Endothelial cell of umbilical vein (primary cell): ENCODE results near the gene CERS2. TPM values are rescaled to one million over a fixed set of nuclear protein-coding genes. Genes with fewer than 3 reads are reported as not detected.

Experiments
- Bru-seq: library from RNA; stranded (reverse); fragments of 400-500 nt; gene quantifications from one replicate; lab custom pipeline; 2021; lab: Mats Ljungman, UMichigan
- BruChase-seq, 2 experiments: library from RNA; stranded (reverse); fragments of 400-500 nt; gene quantifications; one replicate each; lab custom pipeline; 2021; lab: Mats Ljungman, UMichigan
- BruUV-seq: library from RNA; stranded (reverse); fragments of 400-500 nt; replicated peaks from 2 replicates; lab custom pipeline; 2021; lab: Mats Ljungman, UMichigan
- CTCF ChIA-PET: fragments of 300-600, 350-600 bp; sonication (Branson Sonifier 250); formaldehyde crosslinking; loops from one replicate; lab custom pipeline; 2021; ENCODE audit warnings: antibody characterized with exemption, inconsistent platforms; lab: Charles Lee
- POLR2A ChIA-PET: fragments of 300-600, 350-600 bp; sonication (Branson Sonifier 250); formaldehyde crosslinking; loops from one replicate; lab custom pipeline; 2021; ENCODE audit warnings: antibody characterized with exemption, inconsistent platforms; lab: Charles Lee
- DNase-seq: peaks from one replicate; pipeline ENCODE4 v3.0.0-alpha.2; 2011; ENCODE audit warnings: low read depth, low spot score
- FAIRE-seq: peaks from 2 replicates; lab custom pipeline; 2011; peaks lifted over from hg19 to GRCh38; lab: Jason Lieb, UNC
- H2AFZ ChIP-seq: 2 replicates; pipeline ENCODE4 v1.6.0; 2012; ENCODE audit warnings: low read depth, low read length, control low read depth, inconsistent platforms
- H3K27ac ChIP-seq: 2 replicates; pipeline ENCODE4 v1.5.1; 2011; ENCODE audit warnings: low read depth, mild to moderate bottlenecking, control low read depth, low read length, moderate library complexity; ENCODE audit not compliant: insufficient read depth
- H3K27me3 ChIP-seq, 2 experiments: 2 replicates each; pipeline versions ENCODE4 v1.6.0 to v1.6.1; 2011; ENCODE audit warnings: low read length in 2 of 2, mixed read lengths in 1 of 2; ENCODE audit not compliant: control insufficient read depth in 2 of 2, insufficient read depth in 2 of 2
- H3K36me3 ChIP-seq, 2 experiments: 2 replicates in 1 of 2; 3 replicates in 1 of 2; pipeline ENCODE4 v1.5.1; 2011; ENCODE audit warnings: low read length in 2 of 2, mild to moderate bottlenecking in 1 of 2, moderate library complexity in 1 of 2; ENCODE audit not compliant: control insufficient read depth in 2 of 2, insufficient read depth in 2 of 2; ENCODE audit errors: extremely low read depth in 1 of 2
- H3K4me1 ChIP-seq: 3 replicates; pipeline ENCODE4 v1.5.1; 2011; ENCODE audit warnings: mild to moderate bottlenecking, low read length; ENCODE audit not compliant: control insufficient read depth, insufficient read depth; ENCODE audit errors: extremely low read depth
- H3K4me2 ChIP-seq: 2 replicates; pipeline ENCODE4 v1.6.1; 2011; ENCODE audit warnings: low read length, control low read depth, mixed read lengths; ENCODE audit not compliant: insufficient read depth
- H3K4me3 ChIP-seq, 3 experiments: fragments of 200-600 bp in 1 of 3; sonication (generic), shearing (Covaris generic) in 1 of 3; replicated peaks in 1 of 3; 2 replicates each; pipeline ENCODE4 v1.5.1; 2011 to 2016; ENCODE audit warnings: control low read depth in 3 of 3, low read length in 3 of 3, mild to moderate bottlenecking in 2 of 3, inconsistent platforms in 1 of 3, low read depth in 1 of 3, moderate library complexity in 1 of 3; ENCODE audit not compliant: insufficient read depth in 1 of 3
- H3K79me2 ChIP-seq: 2 replicates; pipeline ENCODE4 v1.6.0; 2012; ENCODE audit warnings: low read length, inconsistent platforms; ENCODE audit not compliant: control insufficient read depth, insufficient read depth
- H3K9ac ChIP-seq: replicated peaks from 2 replicates; pipeline ENCODE3; 2011; ENCODE audit warnings: low read length, control low read depth; ENCODE audit not compliant: insufficient read depth; ENCODE audit errors: extremely low read depth
- H3K9me1 ChIP-seq: replicated peaks from 3 replicates; pipeline ENCODE4 v1.6.0; 2011; ENCODE audit warnings: mild to moderate bottlenecking, low read length; ENCODE audit not compliant: control insufficient read depth, insufficient read depth; ENCODE audit errors: extremely low read depth
- H3K9me3 ChIP-seq: replicated peaks from 2 replicates; pipeline ENCODE4 v1.5.1; 2012; ENCODE audit warnings: low read length, inconsistent platforms; ENCODE audit not compliant: control insufficient read depth, insufficient read depth
- H4K20me1 ChIP-seq: replicated peaks from 2 replicates; pipeline ENCODE3; 2011; ENCODE audit warnings: mild to moderate bottlenecking, low read length; ENCODE audit not compliant: control insufficient read depth, insufficient read depth; ENCODE audit errors: extremely low read depth
- EZH2 ChIP-seq: IDR thresholded peaks from 2 replicates; pipeline ENCODE4 v1.6.1; 2012; ENCODE audit warnings: borderline replicate concordance, low read depth, mild to moderate bottlenecking, moderate library complexity, low read length, inconsistent platforms; ENCODE audit not compliant: severe bottlenecking
- FOS ChIP-seq: IDR thresholded peaks from 2 replicates; pipeline ENCODE4 v1.6.1; 2011; ENCODE audit warnings: mild to moderate bottlenecking, low read length, moderate library complexity, borderline replicate concordance; ENCODE audit not compliant: insufficient read depth
- GATA2 ChIP-seq: IDR thresholded peaks from 2 replicates; pipeline ENCODE4 v1.7.0; 2011; ENCODE audit warnings: low read depth, mild to moderate bottlenecking, moderate library complexity, mixed read lengths, low read length; ENCODE audit not compliant: insufficient read length, insufficient read depth
- JUN ChIP-seq: IDR thresholded peaks from 2 replicates; pipeline ENCODE4 v1.6.1; 2011; ENCODE audit warnings: borderline replicate concordance, low read depth; ENCODE audit not compliant: insufficient read length, insufficient read depth
- MAX ChIP-seq: IDR thresholded peaks from 2 replicates; pipeline ENCODE4 v1.6.1; 2011; ENCODE audit not compliant: insufficient read depth, insufficient read length
- MYC ChIP-seq: IDR thresholded peaks from one replicate; pipeline ENCODE4 v1.6.1; 2011; ENCODE audit warnings: mild to moderate bottlenecking, low read depth, low read length
- POLR2AphosphoS5 ChIP-seq: IDR thresholded peaks from 2 replicates; pipeline ENCODE4 v1.6.1; 2012; ENCODE audit warnings: low read depth, mild to moderate bottlenecking, control low read depth, low read length, moderate library complexity; ENCODE audit not compliant: insufficient read depth
- dilution Hi-C: fragments of 300-500 bp; cut with MboI; formaldehyde crosslinking; loops from one replicate; pipeline ENCODE4 v1.15.0; 2019; ENCODE audit warnings: low sequenced_read_pairs; ENCODE audit not compliant: extremely low pct_ligation_motif_present
- intact Hi-C: fragments of 100-400 bp; cut with micrococcal nuclease; formaldehyde crosslinking; loops from one replicate; pipeline ENCODE4 v1.10.0; 2022
- long read RNA-seq: library from polyadenylated mRNA; stranded (forward); transcript quantifications from one replicate; pipeline ENCODE4 v2.0.0, GENCODE V29; 2021
- polyA minus RNA-seq, 3 experiments: library from RNA; depleted of rRNA, polyadenylated mRNA; stranded (reverse); fragments of >200 nt; gene quantifications; 1 replicate in 1 of 3; 2 replicates in 2 of 3; pipeline ENCODE4 v1.2.3, GENCODE V29; 2011
- polyA plus RNA-seq, 4 experiments: library from polyadenylated mRNA; depleted of rRNA in 3 of 4; stranded (reverse) in 3 of 4; unstranded in 1 of 4; fragments of >200 nt; gene quantifications; 2 replicates each; pipeline versions ENCODE4 v1.2.1 to v1.2.3, GENCODE V29; 2011 to 2012; ENCODE audit warnings: missing spikeins in 1 of 4
- total RNA-seq: library from RNA; stranded (reverse); gene quantifications from 2 replicates; pipeline ENCODE4 v1.2.3, GENCODE V29; 2021
- TF ChIP-seq, protein P1 (sequence below), 2 donors: IDR thresholded peaks; 1 replicate in 1 of 2; 2 replicates in 1 of 2; pipeline ENCODE4 v1.5.1; 2011; ENCODE audit warnings: low read length in 2 of 2, mild to moderate bottlenecking in 2 of 2, moderate library complexity in 2 of 2, control low read depth in 1 of 2, inconsistent platforms in 1 of 2, low read depth in 1 of 2; ENCODE audit not compliant: insufficient read depth in 1 of 2; ENCODE audit errors: extremely low read depth in 1 of 2

Gene CERS2, protein sequence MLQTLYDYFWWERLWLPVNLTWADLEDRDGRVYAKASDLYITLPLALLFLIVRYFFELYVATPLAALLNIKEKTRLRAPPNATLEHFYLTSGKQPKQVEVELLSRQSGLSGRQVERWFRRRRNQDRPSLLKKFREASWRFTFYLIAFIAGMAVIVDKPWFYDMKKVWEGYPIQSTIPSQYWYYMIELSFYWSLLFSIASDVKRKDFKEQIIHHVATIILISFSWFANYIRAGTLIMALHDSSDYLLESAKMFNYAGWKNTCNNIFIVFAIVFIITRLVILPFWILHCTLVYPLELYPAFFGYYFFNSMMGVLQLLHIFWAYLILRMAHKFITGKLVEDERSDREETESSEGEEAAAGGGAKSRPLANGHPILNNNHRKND
- total RNA-seq (155 and 171 TPM in 2 replicates), polyA plus RNA-seq (143 and 158 TPM in 2 replicates), polyA minus RNA-seq (178 and 194 TPM in 2 replicates), Bru-seq, nascent RNA (percentile 78 among the genes with signal in this experiment), BruChase-seq, experiment 1, labeled RNA remaining after a 6-hour chase (percentile 98 among the genes with signal in this experiment), BruChase-seq, experiment 2, labeled RNA remaining after a 2-hour chase (percentile 92 among the genes with signal in this experiment)
- polyA plus RNA-seq (2011; cell fraction: cytosol; rRNA removed), result 158 and 161 TPM in 2 replicates
- 124 and 141 TPM in 2 replicates for polyA plus RNA-seq (2011; cell fraction: nucleus; rRNA removed)
- polyA plus RNA-seq (2012), result 96.0 and 136 TPM in 2 replicates
- polyA minus RNA-seq (2011; cell fraction: cytosol; rRNA and poly(A)+ RNA removed), result 167 TPM
- 40.8 and 75.8 TPM in 2 replicates for polyA minus RNA-seq (2011; cell fraction: nucleus; rRNA and poly(A)+ RNA removed)
- long read RNA-seq, transcript CERS2-201 (11 exons, 2,544 nt), result minor isoform, 12 of 355 reads
- long read RNA-seq, transcript CERS2-205 (11 exons, 2,505 nt), result major isoform, 294 of 355 reads
- long read RNA-seq, partial matches to known transcripts, result 15 of 355 reads
- long read RNA-seq, other reads (novel, unspliced or antisense), result 32 of 355 reads

DNA sequence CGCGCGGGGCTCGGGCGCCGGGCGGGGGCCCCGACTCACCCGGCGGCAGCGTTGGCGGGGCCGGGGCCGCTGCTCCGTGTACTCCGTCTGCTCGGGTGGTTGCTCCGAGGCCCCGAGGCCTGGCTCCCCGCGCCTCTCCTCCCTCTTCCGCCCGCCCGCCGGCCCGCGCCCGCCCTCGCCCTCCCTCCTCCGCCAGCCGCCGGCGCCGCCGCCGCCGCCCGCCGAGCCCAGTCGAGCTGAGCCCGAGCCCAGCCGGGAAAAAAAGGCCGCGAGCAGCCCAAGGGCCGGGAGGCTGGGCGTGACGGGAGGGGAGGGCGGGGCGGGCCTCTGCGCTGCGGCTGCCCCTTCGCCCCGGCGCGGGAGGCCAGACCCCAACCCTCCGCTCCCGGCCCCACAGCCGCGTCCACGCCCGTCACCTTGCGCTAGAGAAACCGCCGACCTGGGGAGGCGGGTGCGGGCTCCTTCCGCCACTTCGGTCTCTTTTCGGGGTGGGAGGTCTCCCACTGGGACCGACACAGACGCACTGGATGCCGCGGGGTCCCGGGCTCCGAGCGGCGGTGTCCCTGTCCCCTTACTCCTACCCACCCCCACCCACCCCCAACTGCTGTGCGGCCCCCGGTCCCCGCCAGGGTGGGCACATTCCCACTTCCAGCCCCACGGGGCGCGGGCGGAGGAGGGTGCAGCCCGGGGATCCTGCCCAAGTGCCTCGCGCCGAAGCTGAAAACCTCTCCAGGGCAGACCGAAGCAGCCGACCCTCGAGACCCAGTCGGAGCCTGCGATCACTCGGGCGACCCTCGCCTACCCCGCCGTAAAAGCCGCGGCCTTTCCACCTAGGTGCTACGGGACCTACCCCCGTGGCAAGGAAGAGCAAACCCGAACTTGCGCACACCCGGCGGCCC is at the start of gene CERS2:
Gene CERS2, minus strand, starts transcription at position 256 of the 899 bp plus-strand sequence. CDS start 5,745 bp downstream, outside the sequence.
- ChIA-PET POLR2A (interaction anchor here (0.6 kb wide), 1 partner anchor 605 kb away, joined by 3 read pairs; no protein-coding TSS in a partner anchor), CTCF (interaction anchor here (0.6 to 17.1 kb wide), 9 partner anchors 10 to 687 kb away, joined by 3 to 278 read pairs (median 4); partner anchors contain the start of genes C1orf56 and MINDY1)
- Histone ChIP-seq H3K9me3 (no peaks in the 10 kb centered on the region), H2AFZ (peak within 1 kb of the TSS; percentile 58), H3K79me2 (peaks cover 43% of the 10 kb centered on the region), H3K4me2 (peak within 1 kb of the TSS; percentile 62), H3K4me1 (peaks cover 36% of the 10 kb centered on the region), H3K27me3 (no peaks in the 10 kb centered on the region), H3K9me1 (no peaks in the 10 kb centered on the region), H4K20me1 (no peaks in the 10 kb centered on the region), H3K36me3 (no peaks in the 10 kb centered on the region), H3K9ac (peak within 1 kb of the TSS; percentile 75), H3K27ac (peak within 1 kb of the TSS; percentile 50), H3K4me3 (peak within 1 kb of the TSS; percentile 43 to 75 (median 65))
- dilution Hi-C loops, result no loop called here
- TF ChIP-seq POLR2AphosphoS5, result peak; percentile 38
- TF ChIP-seq MAX, result no peak
- no peak for TF ChIP-seq FOS
- no peak for TF ChIP-seq JUN
- no peak for TF ChIP-seq MYC
- TF ChIP-seq, protein P1, sequence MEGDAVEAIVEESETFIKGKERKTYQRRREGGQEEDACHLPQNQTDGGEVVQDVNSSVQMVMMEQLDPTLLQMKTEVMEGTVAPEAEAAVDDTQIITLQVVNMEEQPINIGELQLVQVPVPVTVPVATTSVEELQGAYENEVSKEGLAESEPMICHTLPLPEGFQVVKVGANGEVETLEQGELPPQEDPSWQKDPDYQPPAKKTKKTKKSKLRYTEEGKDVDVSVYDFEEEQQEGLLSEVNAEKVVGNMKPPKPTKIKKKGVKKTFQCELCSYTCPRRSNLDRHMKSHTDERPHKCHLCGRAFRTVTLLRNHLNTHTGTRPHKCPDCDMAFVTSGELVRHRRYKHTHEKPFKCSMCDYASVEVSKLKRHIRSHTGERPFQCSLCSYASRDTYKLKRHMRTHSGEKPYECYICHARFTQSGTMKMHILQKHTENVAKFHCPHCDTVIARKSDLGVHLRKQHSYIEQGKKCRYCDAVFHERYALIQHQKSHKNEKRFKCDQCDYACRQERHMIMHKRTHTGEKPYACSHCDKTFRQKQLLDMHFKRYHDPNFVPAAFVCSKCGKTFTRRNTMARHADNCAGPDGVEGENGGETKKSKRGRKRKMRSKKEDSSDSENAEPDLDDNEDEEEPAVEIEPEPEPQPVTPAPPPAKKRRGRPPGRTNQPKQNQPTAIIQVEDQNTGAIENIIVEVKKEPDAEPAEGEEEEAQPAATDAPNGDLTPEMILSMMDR (IDR thresholded peaks at IDR 0.05; ENCODE audit: extremely low read depth in 1 of 2, insufficient read depth in 1 of 2, low read depth in 1 of 2, low read length in 2 of 2), result no peak
- TF ChIP-seq EZH2, result no peak
- no peak for TF ChIP-seq GATA2
- intact Hi-C loops, result loop anchor here (5.0 kb wide), 3 partner anchors 98 to 348 kb away; partner anchors contain the start of genes ARNT, ENSA and SEMA6C
- DNase-seq, result peak; percentile 80
- peak; percentile 54 for FAIRE-seq
- BruUV-seq, result TSS peak; percentile 16
